HepG2 (cell line): ENCODE data around the gene ANTXR1. TPM values are rescaled to one million over a fixed set of nuclear protein-coding genes. Genes with fewer than 3 reads are reported as not detected.

Source experiments
- ELF4 ChIP-seq: sonication (generic); formaldehyde crosslinking; IDR thresholded peaks from 2 replicates; pipeline ENCODE4 v1.5.0; 2020; ENCODE audit warnings: missing genetic modification reagents, mild to moderate bottlenecking, moderate library complexity, borderline replicate concordance
- HDAC2 ChIP-seq: sonication (generic); formaldehyde crosslinking; IDR thresholded peaks from 2 replicates; pipeline ENCODE4 v1.4.0; 2020; ENCODE audit warnings: missing genetic modification reagents
- HHEX ChIP-seq: IDR thresholded peaks from 2 replicates; pipeline ENCODE4 v1.6.1; 2016; ENCODE audit warnings: control low read depth
- HNF4G ChIP-seq, 2 experiments: sonication (generic) in 1 of 2; formaldehyde crosslinking in 1 of 2; IDR thresholded peaks; 2 replicates each; pipeline versions ENCODE4 v1.4.0 to v1.6.1; 2011 to 2020; ENCODE audit warnings: borderline replicate concordance in 2 of 2, low read depth in 2 of 2, mild to moderate bottlenecking in 2 of 2, low read length in 1 of 2, missing genetic modification reagents in 1 of 2, moderate library complexity in 1 of 2
- HOXA9 ChIP-seq: sonication (generic); formaldehyde crosslinking; IDR thresholded peaks from 2 replicates; pipeline ENCODE4 v1.8.1; 2022; ENCODE audit warnings: missing genetic modification reagents, mild to moderate bottlenecking, moderate library complexity, borderline replicate concordance
- KAT7 ChIP-seq: IDR thresholded peaks from 2 replicates; pipeline ENCODE4 v1.6.1; 2018; ENCODE audit warnings: borderline replicate concordance, missing compliant biosample characterization
- MAFF ChIP-seq: IDR thresholded peaks from 2 replicates; pipeline ENCODE4 v1.6.1; 2011; ENCODE audit warnings: low read depth, low read length, improper control_type of control experiment
- MBNL3 ChIP-seq: fragments of 250-450 bp; sonication (Bioruptor Pico); conservative IDR thresholded peaks from 2 replicates; pipeline ENCODE4 v1.8.0; 2022; ENCODE audit warnings: mild to moderate bottlenecking, inconsistent platforms
- PRPF4 ChIP-seq: fragments of 200-400 bp; formaldehyde crosslinking; IDR thresholded peaks from 2 replicates; pipeline ENCODE4 v1.6.1; 2016; ENCODE audit warnings: low read length, low read depth; ENCODE audit not compliant: poor library complexity, severe bottlenecking
- SALL2 ChIP-seq: sonication (generic); formaldehyde crosslinking; IDR thresholded peaks from 2 replicates; pipeline ENCODE4 v1.8.1; 2023; ENCODE audit warnings: mild to moderate bottlenecking, missing genetic modification reagents, inconsistent platforms
- SOX6 ChIP-seq, 2 experiments: fragments of 450-650 bp in 1 of 2; sonication (generic) in 1 of 2; formaldehyde crosslinking in 1 of 2; IDR thresholded peaks; 2 replicates each; pipeline versions ENCODE4 v1.4.0 to v1.6.1; 2017 to 2020; ENCODE audit warnings: antibody characterized with exemption in 1 of 2, mild to moderate bottlenecking in 1 of 2, missing genetic modification reagents in 1 of 2
- ZBTB8A ChIP-seq: sonication (generic); formaldehyde crosslinking; IDR thresholded peaks from 2 replicates; pipeline ENCODE4 v1.4.0; 2020; ENCODE audit warnings: mild to moderate bottlenecking, low read depth, missing genetic modification reagents, borderline replicate concordance
- ZFP82 ChIP-seq: sonication (generic); formaldehyde crosslinking; IDR thresholded peaks from 2 replicates; pipeline ENCODE4 v1.5.1; 2020; ENCODE audit warnings: mild to moderate bottlenecking, missing genetic modification reagents, borderline replicate concordance
- ZNF292 ChIP-seq: sonication (generic); formaldehyde crosslinking; IDR thresholded peaks from 2 replicates; pipeline ENCODE4 v1.8.1; 2022; ENCODE audit warnings: mild to moderate bottlenecking, low read depth, missing genetic modification reagents, borderline replicate concordance
- ZNF34 ChIP-seq: sonication (generic); formaldehyde crosslinking; IDR thresholded peaks from 2 replicates; pipeline ENCODE4 v1.4.0; 2020; ENCODE audit warnings: mild to moderate bottlenecking, missing genetic modification reagents, borderline replicate concordance
- ZNF546 ChIP-seq: sonication (generic); formaldehyde crosslinking; conservative IDR thresholded peaks from 2 replicates; pipeline ENCODE4 v1.8.1; 2023; ENCODE audit warnings: mild to moderate bottlenecking, missing genetic modification reagents
- ZNF709 ChIP-seq: sonication (generic); formaldehyde crosslinking; IDR thresholded peaks from 2 replicates; pipeline ENCODE4 v1.5.0; 2020; ENCODE audit warnings: mild to moderate bottlenecking, missing genetic modification reagents
- ZNF775 ChIP-seq: sonication (generic); formaldehyde crosslinking; IDR thresholded peaks from 2 replicates; pipeline ENCODE4 v1.4.0; 2020; ENCODE audit warnings: missing genetic modification reagents, mild to moderate bottlenecking, moderate library complexity, borderline replicate concordance
- polyA plus RNA-seq, 8 experiments: library from polyadenylated mRNA; depleted of rRNA in 3 of 8; stranded (reverse) in 7 of 8; unstranded in 1 of 8; fragments of >200 nt; fragmentation: Illumina TruSeq in 4 of 8; extraction: Trizol in 4 of 8; gene quantifications; 2 replicates each; pipeline versions ENCODE4 v1.2.1 to v1.2.3, GENCODE V29; 2011 to 2016; ENCODE audit warnings: low read depth in 4 of 8, missing spikeins in 1 of 8, mixed read lengths in 1 of 8; ENCODE audit not compliant: insufficient read depth in 1 of 8
- total RNA-seq, 5 experiments: library from RNA; depleted of rRNA; stranded (reverse); fragments of >200 nt; fragmentation: Illumina TruSeq; extraction: Trizol; gene quantifications; 2 replicates each; pipeline ENCODE4 v1.2.3, GENCODE V29; 2016; ENCODE audit warnings: low read depth in 1 of 5
- TF ChIP-seq, protein P1 (sequence below): sonication (generic); formaldehyde crosslinking; IDR thresholded peaks from 2 replicates; pipeline ENCODE4 v1.4.0; 2020; ENCODE audit warnings: missing genetic modification reagents, borderline replicate concordance
- TF ChIP-seq, protein P2 (sequence below): sonication (generic); formaldehyde crosslinking; IDR thresholded peaks from 2 replicates; pipeline ENCODE4 v1.5.0; 2020; ENCODE audit warnings: mild to moderate bottlenecking, missing genetic modification reagents, borderline replicate concordance
- TF ChIP-seq, protein P3 (sequence below): sonication (generic); formaldehyde crosslinking; IDR thresholded peaks from 2 replicates; pipeline ENCODE4 v1.5.0; 2020; ENCODE audit warnings: missing genetic modification reagents

Gene ANTXR1
- total and polyA plus RNA-seq, 2 of the 13 experiments (the other 11 are each of a cell fraction or from before 2014, with no cell fraction given) = 4.5 to 12.7 TPM

DNA sequence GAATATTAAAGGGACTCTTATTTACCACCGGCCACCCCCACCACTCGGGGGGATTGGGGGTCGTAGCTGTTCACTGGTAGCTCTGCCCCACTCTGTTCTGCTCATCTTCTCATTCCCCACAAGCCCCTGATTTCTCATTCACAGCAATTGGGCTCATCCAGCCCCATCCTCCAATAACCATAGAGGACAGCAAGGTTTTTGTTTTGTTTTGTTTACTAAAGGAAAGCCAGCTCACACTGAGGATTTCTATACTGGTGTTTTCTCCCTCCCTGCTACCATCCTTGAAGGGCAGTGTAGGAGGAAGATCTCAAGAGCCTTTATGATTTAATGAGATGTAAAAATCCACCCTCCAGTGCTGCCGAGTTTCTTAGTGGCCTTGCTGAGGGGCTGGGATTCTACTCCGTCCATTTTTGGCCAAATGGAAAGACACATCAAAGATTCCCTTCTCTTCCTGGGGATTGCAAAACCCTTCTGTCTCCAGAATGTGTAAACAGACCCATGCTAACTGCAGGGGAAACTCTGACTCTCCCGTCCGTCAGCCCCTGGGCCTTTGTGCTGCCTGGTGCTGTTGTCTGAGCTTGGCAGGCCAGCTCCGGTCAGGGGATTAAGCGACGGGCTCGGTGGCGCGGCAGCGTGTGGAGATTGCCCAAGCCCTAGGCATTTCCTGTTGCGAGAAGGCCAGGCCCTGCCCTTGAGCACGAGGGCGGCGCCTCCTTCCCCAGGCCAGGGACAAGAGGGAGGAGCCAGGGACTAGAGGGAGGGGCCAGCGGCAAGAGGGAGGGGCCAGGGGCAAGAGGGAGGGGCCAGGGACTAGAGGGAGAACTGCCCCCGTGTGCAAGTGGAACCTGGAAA lies 165.0 kb downstream of the ANTXR1 start (continued):
- TF ChIP-seq, protein P1, sequence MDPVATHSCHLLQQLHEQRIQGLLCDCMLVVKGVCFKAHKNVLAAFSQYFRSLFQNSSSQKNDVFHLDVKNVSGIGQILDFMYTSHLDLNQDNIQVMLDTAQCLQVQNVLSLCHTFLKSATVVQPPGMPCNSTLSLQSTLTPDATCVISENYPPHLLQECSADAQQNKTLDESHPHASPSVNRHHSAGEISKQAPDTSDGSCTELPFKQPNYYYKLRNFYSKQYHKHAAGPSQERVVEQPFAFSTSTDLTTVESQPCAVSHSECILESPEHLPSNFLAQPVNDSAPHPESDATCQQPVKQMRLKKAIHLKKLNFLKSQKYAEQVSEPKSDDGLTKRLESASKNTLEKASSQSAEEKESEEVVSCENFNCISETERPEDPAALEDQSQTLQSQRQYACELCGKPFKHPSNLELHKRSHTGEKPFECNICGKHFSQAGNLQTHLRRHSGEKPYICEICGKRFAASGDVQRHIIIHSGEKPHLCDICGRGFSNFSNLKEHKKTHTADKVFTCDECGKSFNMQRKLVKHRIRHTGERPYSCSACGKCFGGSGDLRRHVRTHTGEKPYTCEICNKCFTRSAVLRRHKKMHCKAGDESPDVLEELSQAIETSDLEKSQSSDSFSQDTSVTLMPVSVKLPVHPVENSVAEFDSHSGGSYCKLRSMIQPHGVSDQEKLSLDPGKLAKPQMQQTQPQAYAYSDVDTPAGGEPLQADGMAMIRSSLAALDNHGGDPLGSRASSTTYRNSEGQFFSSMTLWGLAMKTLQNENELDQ (CRISPR knock-in tag) = peak; percentile 69; the same call in 1 of the 2 replicates
- TF ChIP-seq HHEX (peak; percentile 65; the same call in 1 of the 2 replicates), ZBTB8A (CRISPR knock-in tag) (no peak), HNF4G (IDR thresholded peaks at IDR 0.05; ENCODE audit: borderline replicate concordance, low read depth, low read length) (peak; percentile 70; the same call in 1 of the 2 replicates), HNF4G (CRISPR knock-in tag; IDR thresholded peaks at IDR 0.05; ENCODE audit: borderline replicate concordance, low read depth) (peak; percentile 94; the same call in 1 of the 2 replicates), ZFP82 (peak; percentile 91), KAT7 (CRISPR knock-in tag) (peak; percentile 87; the same call in 1 of the 2 replicates), ZNF546 (CRISPR knock-in tag) (peak; percentile 91; the same call in 1 of the 2 replicates), MAFF (peak; percentile 31), ZNF709 (CRISPR knock-in tag) (peak; percentile 93), MBNL3 (no peak), PRPF4 (no peak), ZNF34 (peak; percentile 77; the same call in 1 of the 2 replicates), HDAC2 (CRISPR knock-in tag) (peak; percentile 100), ZNF292 (peak; percentile 100), SALL2 (peak; percentile 97), HOXA9 (CRISPR knock-in tag) (no peak), ZNF775 (peak; percentile 92), ELF4 (CRISPR knock-in tag) (peak; percentile 75; the same call in 1 of the 2 replicates), SOX6 (IDR thresholded peaks at IDR 0.05) (no peak), SOX6 (CRISPR knock-in tag; IDR thresholded peaks at IDR 0.05) (peak; percentile 99)
- TF ChIP-seq, protein P2, sequence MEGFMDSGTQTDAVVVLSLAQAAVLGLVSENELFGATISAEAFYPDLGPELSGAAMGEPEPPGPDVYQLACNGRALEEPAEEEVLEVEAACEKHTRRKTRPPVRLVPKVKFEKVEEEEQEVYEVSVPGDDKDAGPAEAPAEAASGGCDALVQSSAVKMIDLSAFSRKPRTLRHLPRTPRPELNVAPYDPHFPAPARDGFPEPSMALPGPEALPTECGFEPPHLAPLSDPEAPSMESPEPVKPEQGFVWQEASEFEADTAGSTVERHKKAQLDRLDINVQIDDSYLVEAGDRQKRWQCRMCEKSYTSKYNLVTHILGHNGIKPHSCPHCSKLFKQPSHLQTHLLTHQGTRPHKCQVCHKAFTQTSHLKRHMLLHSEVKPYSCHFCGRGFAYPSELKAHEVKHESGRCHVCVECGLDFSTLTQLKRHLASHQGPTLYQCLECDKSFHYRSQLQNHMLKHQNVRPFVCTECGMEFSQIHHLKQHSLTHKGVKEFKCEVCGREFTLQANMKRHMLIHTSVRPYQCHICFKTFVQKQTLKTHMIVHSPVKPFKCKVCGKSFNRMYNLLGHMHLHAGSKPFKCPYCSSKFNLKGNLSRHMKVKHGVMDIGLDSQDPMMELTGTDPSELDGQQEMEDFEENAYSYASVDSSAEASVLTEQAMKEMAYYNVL (CRISPR knock-in tag) = peak; percentile 99
- TF ChIP-seq, protein P3, sequence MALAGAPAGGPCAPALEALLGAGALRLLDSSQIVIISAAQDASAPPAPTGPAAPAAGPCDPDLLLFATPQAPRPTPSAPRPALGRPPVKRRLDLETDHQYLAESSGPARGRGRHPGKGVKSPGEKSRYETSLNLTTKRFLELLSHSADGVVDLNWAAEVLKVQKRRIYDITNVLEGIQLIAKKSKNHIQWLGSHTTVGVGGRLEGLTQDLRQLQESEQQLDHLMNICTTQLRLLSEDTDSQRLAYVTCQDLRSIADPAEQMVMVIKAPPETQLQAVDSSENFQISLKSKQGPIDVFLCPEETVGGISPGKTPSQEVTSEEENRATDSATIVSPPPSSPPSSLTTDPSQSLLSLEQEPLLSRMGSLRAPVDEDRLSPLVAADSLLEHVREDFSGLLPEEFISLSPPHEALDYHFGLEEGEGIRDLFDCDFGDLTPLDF = peak; percentile 49; the same call in 1 of the 2 replicates
